ENCODE results near the gene PPP1R1A.
A peak's percentile ranks its signal among the peaks of the same experiment; 100 is the strongest.

The PPP1R1A gene

GRCh38 chr12:54603173-54603814 is 14.8 kb upstream of the PPP1R1A start:
- peak; percentile 70 to 77 for DNase-seq

DNA sequence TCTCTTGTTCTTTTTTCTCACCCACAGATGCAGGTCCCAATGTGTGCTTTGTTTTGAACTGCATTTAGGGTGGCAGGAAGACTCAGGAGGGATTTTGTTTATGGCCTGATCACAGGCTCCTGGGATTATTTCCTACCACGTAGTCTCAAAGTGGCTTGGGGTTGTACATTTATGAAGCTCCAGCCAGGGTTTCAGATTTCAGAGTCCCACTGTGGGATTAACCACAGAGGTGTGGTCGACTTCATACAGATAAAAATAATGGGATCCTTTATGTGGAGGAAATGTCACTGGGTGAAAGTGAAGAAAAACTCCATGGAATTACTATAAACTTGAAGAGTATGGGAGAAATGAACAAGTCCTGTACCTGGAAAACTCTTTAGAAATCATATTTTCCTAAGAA is 14.2 kb upstream of the PPP1R1A start:
- DNase-seq, result no peak

GRCh38 chr12:54601841-54602240 is 13.4 kb upstream of the PPP1R1A start:
- DNase-seq, result no peak

GRCh38 chr12:54598970-54599369 is 10.5 kb upstream of the PPP1R1A start:
- no peak for DNase-seq

DNA sequence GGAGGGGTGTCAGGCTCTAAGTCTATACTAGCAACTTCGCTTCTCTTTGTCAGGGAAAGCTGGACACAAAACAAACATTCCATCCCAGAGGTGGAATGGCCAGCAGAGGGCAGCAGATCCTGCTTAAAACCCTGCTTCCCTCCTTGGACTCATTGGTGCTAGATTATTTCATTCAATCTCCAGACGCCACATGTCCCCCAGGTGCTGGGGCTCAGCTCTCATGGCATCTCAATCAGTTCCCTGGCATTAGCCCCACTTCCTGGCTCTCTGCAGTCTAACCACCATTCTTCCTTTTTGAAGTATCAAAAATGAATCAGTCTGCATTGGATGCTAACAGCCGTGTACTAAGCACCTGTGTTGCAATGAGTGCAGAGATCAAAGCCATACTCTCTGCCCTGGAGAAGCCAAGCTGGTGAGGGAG is 8.1 kb upstream of the PPP1R1A start:
- DNase-seq, result peak; percentile 41 to 45

- no peak for DNase-seq
These were observed 7.0 kb upstream of the PPP1R1A start for GRCh38 chr12:54595471-54595870.

DNA sequence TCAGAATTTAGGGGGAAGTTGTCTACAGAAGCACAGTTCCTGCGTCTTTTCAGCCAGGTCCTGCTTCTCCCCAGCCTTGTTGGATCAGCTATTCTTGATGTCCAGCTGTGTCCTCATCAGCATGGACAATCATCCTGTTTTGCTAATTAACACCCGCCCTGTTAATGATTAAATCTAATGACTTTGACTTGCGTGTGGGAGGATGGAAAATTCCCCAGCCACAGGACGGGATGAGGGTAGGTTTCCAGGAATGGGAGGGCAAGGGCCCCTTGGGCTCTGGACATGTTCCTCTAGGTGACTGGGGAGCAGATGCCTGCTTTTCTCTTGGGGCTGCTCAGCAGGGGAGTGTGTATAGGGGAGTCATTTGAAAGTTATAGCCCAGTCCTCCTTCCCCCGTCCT is 5.3 kb upstream of the PPP1R1A start:
- DNase-seq, result no peak

- no peak for DNase-seq
These were observed 4.7 kb upstream of the PPP1R1A start for GRCh38 chr12:54593135-54593534.

DNA sequence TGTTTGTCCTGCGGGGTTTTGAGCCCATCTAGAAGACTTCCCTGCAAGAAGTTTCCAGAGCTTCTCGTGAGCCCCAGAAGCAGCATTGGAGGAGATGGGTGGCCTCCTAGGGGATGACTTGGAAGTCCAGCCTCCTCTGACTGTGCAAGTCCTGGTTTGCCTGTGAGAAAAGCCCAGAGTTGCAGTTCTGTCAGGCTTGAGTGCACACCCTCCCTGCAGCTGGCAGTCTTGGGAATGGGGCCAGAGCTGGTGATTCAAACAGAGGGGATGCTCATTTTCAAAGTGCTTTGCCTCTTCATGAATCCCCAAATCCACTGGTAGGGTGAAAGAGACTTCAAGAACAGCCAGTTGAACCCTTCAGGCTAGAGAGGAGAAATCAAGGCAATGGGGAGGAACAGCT is 3.9 kb upstream of the PPP1R1A start:
- DNase-seq, result no peak

DNA sequence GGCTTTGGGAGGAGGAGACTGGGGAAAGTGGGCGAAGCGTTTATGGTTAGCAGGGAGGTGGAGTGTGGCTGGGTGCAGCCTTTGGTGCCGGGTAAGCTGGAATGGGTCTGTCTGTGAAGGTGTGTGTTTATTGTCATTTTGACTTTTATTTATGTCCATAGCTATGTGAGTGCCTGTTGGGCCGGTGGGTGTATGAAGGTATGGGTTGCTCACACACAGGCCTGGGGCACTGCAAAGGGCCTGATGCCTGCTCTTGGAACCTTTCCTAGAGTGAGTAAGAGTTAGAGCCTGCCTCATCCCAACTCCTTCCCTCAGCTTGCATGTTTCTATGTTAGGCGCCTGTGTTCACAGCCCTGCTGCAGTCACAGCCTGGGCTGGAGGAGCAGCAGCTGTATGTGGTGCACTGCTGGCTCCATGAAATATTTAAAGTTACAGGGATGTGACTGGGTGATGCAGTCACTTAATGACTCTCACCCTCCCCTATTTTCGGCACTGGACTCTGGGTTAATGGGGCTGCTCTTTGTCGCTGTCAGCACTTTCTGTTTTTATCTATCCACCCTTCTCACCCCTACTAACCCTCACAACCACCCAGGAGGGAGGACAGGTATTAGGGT is 2.6 kb upstream of the PPP1R1A start:
- DNase-seq, result no peak

DNA sequence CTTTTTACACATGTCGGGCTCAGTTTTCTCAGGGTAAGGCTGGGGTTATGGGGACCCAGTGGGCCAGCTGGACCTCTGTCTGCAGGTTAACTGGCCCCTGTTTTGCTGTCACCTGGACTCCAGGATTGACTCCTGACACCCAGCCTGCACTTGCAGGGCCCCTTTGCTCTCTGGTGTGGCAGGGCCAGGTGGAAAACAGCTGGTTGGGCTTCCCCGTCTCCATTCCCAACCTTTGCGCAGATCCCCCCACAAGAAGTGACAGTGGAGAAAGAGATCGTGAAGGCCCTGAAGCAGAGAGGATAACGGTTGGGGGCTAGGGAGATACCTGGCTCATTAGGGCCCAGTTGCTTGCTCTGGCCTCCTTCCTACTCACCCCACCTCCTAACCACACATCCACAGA is 1.5 kb upstream of the PPP1R1A start:
- DNase-seq, result no peak

DNA sequence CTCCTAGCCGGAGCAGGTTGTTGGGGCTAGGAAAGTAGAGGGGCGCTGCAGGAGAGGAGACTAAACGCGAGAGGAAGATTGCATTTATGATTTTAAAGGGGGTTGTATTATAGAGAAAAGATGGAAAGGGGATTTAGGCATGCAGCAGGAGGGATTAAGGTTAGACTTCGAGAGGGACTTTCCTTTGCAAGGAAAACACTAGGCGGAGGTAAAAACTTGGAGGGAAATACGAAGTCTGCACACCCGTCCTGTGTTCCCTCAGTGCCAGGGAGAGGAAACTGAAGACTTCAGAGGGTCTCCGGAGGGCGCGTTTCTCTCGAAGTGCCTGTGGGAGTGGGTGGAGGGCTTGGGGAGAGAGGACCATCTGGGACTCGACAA is 420 bp upstream of the PPP1R1A start:
- DNase-seq, result no peak

DNA sequence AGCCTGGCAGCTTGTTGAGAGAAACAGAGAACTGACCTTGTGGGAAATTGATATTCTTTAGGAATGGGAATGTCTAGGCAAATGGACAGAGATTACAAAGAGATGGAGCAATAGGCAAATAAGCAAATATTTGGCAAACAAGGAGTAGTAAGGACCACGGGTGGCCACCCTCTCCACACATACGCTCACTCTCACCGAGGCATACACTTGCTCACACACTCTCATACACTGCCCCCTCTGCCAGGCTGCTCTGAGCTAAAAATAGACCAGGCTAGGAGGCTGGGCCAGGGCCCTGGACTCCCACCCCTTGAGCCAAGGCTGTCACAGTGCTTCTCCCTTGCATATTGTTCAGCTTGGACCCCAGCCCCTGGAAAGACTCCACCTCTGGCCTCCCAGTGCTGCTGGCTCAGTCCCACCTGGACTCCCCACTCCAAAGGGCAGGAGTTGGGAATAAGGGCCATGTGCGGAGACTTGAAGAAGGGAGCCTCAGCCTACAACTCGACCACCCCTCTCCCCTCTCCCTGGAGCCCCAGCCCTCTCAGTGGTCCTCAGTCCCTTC is 1.1 kb downstream of the PPP1R1A start:
- no peak for DNase-seq

DNA sequence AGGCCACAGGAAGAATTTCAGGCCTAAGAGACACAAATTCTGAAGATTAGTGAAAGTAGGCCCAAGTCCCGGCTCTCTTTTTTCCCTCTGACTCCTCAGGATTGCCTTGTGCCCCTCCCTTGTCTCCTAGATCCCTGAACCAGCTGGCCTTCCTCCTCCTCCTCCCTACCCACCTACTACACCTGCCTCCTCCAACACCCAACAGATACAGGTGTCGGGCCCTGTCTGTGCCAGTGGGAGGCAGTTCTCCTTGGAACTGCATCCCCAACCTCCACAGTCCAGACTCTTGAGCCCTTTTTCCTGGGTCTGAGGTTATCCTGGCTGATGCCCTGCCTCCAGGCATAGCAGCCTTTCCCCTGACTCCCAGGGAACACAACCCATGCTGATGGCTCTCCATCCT is 1.8 kb downstream of the PPP1R1A start:
- DNase-seq, result no peak

GRCh38 chr12:54585243-54585642 is 3.2 kb downstream of the PPP1R1A start:
- DNase-seq, result no peak

DNA sequence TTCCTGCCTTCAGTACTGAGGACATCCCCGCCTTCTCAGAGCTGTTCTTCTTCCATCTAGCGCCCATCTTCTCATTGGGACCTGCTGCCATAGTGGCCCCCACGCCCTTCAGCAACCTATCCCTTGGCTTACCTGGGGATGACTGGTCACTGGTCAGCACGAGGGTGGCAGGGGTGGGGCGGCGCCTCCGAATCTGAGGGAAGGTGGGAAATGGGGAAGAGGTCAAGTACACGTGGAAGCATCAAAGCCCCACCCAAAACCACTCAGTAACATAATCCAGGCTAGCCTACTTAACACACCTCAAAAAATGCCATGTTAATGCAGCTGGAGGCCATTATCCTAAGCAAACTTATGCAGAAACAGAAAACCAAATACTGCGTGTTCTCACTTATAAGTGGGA is 4.3 kb downstream of the PPP1R1A start:
- DNase-seq, result no peak

GRCh38 chr12:54583726-54584125 is 4.7 kb downstream of the PPP1R1A start:
- no peak for DNase-seq

GRCh38 chr12:54581412-54581811 is 7.0 kb downstream of the PPP1R1A start:
- DNase-seq, result no peak

GRCh38 chr12:54579696-54580333 is 8.6 kb downstream of the PPP1R1A start:
- peak; percentile 75 to 79 for DNase-seq

DNA sequence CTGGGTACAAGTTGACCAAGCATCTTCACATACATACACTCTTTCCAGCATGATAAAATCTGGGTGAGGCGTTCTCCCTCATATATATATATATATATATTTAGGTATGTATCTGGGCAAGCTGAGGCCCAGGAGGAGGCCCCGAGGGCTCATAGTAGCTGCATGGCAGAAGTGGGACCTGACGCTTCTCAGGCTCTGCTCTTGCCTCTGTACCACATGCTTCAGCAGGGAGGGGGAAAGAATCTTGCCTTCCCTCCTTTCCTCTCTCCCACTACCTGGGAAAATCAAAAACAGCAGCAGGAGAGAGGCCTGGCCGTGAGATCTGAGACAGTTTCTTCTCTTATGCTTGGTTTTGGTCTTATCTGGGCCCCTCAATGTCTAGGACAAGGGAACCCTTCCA is 9.2 kb downstream of the PPP1R1A start:
- DNase-seq, result no peak

DNA sequence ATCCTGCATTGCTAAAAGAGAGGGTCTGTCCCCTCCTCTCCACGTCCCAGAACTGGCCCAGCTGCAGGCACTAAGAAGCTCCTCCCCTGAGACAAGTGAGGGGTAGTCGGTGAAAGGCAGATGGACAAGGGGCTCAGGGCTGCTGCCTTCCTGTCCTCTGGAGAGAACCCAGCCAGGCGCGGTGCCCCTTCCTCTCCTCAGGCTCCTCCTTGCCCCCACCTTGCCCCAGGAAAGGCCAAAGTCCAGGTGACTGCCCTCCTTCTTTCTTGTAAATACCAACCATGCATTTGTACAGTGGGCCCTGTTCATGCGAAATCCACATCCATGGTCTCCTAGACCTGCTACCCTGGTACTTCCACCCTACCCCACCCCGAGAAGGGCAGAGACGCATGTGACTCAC is 9.7 kb downstream of the PPP1R1A start:
- DNase-seq, result no peak

DNA sequence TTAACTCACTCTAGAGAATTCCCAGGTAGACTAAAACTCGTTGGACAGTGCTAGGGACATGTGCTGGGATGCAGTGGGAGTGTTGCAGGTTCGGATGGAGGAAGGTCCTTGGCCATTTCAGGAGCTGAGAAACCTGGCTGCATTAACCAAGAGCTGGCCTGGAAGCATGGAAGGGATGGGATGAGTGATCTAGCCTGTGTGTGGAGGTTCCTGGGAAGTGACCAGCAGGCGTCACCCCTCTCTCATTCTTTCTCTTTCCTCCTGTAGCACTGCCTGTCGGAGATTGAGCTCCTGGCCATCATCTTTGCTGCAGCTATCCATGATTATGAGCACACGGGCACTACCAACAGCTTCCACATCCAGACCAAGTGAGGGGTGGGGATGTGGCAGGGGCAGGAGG is 15.6 kb downstream of the PPP1R1A start:
- no peak for DNase-seq

DNA sequence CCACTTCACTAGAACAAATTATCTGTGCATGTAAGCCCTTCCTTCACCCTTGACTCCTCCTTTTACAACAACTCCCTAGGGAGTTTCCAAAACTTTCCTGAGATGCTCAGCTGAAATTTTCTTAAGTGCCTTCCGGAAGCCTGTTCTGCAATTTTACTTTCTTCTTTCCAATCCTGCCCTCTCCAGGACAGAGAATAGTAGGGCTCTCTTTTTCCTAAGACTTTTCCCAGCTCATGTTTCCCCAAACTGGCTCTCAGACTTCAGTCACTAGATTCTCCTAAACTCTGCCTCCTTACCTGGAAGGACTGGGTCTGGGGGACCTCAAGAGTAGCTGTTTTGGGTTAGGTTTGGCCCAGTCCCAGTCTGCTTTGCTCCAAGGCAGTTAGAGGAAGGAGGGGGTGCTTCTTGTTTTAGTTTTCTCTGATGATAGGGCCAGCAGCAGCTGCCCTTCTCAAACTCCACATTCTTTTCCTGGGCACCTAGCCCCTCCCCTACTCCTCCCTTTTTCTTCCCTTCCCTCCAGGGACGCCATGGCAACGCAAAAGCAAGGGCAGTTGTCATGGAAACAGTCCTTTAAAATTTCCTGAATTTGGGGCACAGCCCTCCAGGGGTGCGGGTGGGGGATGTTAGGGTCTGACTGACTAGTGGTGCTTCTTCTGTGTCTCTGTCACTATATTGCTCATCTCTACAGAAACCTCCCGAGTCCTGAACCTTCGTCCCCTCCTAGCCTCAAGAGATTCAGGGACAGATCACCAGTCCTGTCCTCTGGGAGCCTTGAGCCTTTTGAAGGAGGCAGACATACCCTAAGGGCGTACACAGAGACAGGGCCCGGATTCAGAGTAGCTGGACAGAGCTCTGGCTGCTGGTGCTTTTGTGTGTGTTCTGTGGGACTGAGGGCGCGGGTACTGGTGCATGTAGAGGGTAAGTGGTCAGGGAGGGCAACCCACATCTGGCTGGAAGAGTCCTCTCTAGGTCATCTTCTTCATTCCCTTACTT is 17.0 kb downstream of the PPP1R1A start:
- DNase-seq, result no peak
